Loucy (cell line): ENCODE results near the gene THEMIS.
A peak's percentile ranks its signal among the peaks of the same experiment; 100 is the strongest.

Source experiments
- H2AFZ ChIP-seq: fragments of 200-600 bp; sonication (generic); 2 replicates; pipeline ENCODE4 v1.6.0; 2016; ENCODE audit warnings: antibody characterized with exemption, mild to moderate bottlenecking, low read length, moderate library complexity
- H3F3A ChIP-seq: fragments of 200-600 bp; 2 replicates; pipeline ENCODE4 v1.6.0; 2016; ENCODE audit warnings: antibody characterized with exemption, low read depth, mild to moderate bottlenecking
- H3K27me3 ChIP-seq: fragments of 200-600 bp; sonication (generic); 2 replicates; pipeline ENCODE4 v1.6.1; 2014; ENCODE audit warnings: low read length, mild to moderate bottlenecking; ENCODE audit not compliant: insufficient read depth, poor library complexity, severe bottlenecking
- H3K36me3 ChIP-seq: fragments of 200-600 bp; sonication (generic); 2 replicates; pipeline ENCODE4 v1.6.1; 2016; ENCODE audit warnings: low read length; ENCODE audit not compliant: insufficient read depth
- H3K4me1 ChIP-seq: fragments of 200-600 bp; sonication (generic); 2 replicates; pipeline ENCODE4 v1.5.1; 2014; ENCODE audit warnings: low read length, mild to moderate bottlenecking; ENCODE audit not compliant: insufficient read depth, poor library complexity, severe bottlenecking
- H3K4me2 ChIP-seq: fragments of 200-600 bp; sonication (generic); 2 replicates; pipeline ENCODE4 v1.6.0; 2014; ENCODE audit warnings: antibody characterized with exemption, low read length, low read depth, mild to moderate bottlenecking; ENCODE audit not compliant: poor library complexity, severe bottlenecking
- H3K4me3 ChIP-seq: fragments of 200-600 bp; sonication (generic); 2 replicates; pipeline ENCODE4 v1.5.1; 2014; ENCODE audit warnings: low read length, mild to moderate bottlenecking, mixed read lengths; ENCODE audit not compliant: poor library complexity, severe bottlenecking
- H3K79me2 ChIP-seq: fragments of 200-600 bp; sonication (generic); 2 replicates; pipeline ENCODE4 v1.6.1; 2014; ENCODE audit warnings: low read length; ENCODE audit not compliant: insufficient read depth
- H3K9ac ChIP-seq: fragments of 200-600 bp; sonication (generic); 2 replicates; pipeline ENCODE4 v1.6.0; 2014; ENCODE audit warnings: mild to moderate bottlenecking, low read depth, low read length, moderate library complexity; ENCODE audit not compliant: poor library complexity, severe bottlenecking
- H3K9me2 ChIP-seq: fragments of 200-600 bp; sonication (generic); replicated peaks from 2 replicates; pipeline ENCODE4 v1.6.1; 2016; ENCODE audit warnings: low read depth, low read length, mixed read lengths
- H3K9me3 ChIP-seq: fragments of 200-600 bp; sonication (generic); 2 replicates; pipeline ENCODE4 v1.6.1; 2014; ENCODE audit warnings: mild to moderate bottlenecking, antibody characterized with exemption, low read length, low read depth; ENCODE audit not compliant: insufficient read depth
- H4K20me1 ChIP-seq: fragments of 200-600 bp; sonication (generic); 2 replicates; pipeline ENCODE4 v1.6.0; 2014; ENCODE audit warnings: antibody characterized with exemption, low read length, mild to moderate bottlenecking; ENCODE audit not compliant: insufficient read depth, poor library complexity, severe bottlenecking
- EZH2phosphoT487 ChIP-seq: fragments of 200-600 bp; IDR thresholded peaks from 2 replicates; pipeline ENCODE4 v1.6.1; 2018; ENCODE audit warnings: antibody characterized with exemption, mild to moderate bottlenecking, moderate library complexity, borderline replicate concordance
- TF ChIP-seq, protein P1 (sequence below): fragments of 200-600 bp; sonication (generic); conservative IDR thresholded peaks from 2 replicates; pipeline ENCODE4 v1.5.1; 2014; ENCODE audit warnings: mild to moderate bottlenecking, antibody characterized with exemption, low read length

The THEMIS gene

GRCh38 chr6:127737009-127737486 lies 163.8 kb downstream of the THEMIS start:
- Histone ChIP-seq H3K9ac (no peak overlapping the region), H3K36me3 (peaks cover 11% of the 10 kb centered on the region; the same call in 1 of the 2 replicates), H3F3A (no peaks in the 10 kb centered on the region), H3K4me1 (peaks cover 5% of the 10 kb centered on the region), H3K9me2 (no peaks in the 10 kb centered on the region), H3K27me3 (no peaks in the 10 kb centered on the region), H3K4me3 (no peak overlapping the region), H4K20me1 (no peaks in the 10 kb centered on the region), H3K4me2 (no peak overlapping the region), H2AFZ (no peak overlapping the region), H3K9me3 (no peaks in the 10 kb centered on the region), H3K79me2 (peaks cover 50% of the 10 kb centered on the region; the same call in 1 of the 2 replicates)
- no peak for TF ChIP-seq EZH2phosphoT487
- TF ChIP-seq, protein P1, sequence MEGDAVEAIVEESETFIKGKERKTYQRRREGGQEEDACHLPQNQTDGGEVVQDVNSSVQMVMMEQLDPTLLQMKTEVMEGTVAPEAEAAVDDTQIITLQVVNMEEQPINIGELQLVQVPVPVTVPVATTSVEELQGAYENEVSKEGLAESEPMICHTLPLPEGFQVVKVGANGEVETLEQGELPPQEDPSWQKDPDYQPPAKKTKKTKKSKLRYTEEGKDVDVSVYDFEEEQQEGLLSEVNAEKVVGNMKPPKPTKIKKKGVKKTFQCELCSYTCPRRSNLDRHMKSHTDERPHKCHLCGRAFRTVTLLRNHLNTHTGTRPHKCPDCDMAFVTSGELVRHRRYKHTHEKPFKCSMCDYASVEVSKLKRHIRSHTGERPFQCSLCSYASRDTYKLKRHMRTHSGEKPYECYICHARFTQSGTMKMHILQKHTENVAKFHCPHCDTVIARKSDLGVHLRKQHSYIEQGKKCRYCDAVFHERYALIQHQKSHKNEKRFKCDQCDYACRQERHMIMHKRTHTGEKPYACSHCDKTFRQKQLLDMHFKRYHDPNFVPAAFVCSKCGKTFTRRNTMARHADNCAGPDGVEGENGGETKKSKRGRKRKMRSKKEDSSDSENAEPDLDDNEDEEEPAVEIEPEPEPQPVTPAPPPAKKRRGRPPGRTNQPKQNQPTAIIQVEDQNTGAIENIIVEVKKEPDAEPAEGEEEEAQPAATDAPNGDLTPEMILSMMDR, result peak; percentile 76

DNA sequence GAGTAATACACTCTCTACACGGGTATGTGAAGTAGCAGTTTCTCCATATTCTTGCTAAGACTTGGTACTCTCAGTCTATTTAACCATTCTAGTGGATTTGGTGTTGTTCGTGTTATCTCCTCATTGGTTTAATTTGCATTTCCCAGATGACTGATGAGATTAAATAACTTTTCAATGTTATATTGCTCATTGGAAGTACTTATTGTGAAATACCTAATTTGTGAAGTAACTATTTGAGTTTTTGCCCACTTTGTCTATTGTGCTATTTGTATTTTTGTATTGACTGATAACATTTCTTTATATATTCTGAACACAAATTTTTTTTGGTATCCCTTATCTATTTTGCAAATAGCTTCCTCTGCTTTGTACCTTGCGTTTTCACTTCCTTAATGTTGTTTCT lies 167.9 kb downstream of the THEMIS start:
- H3K9ac ChIP-seq, result no peak overlapping the region
- H4K20me1 ChIP-seq, result no peaks in the 10 kb centered on the region
- H3F3A ChIP-seq, result no peaks in the 10 kb centered on the region
- H3K9me3 ChIP-seq, result no peaks in the 10 kb centered on the region
- peaks cover 5% of the 10 kb centered on the region for H3K4me1 ChIP-seq
- no peak overlapping the region for H3K4me3 ChIP-seq
- no peak overlapping the region for H3K4me2 ChIP-seq
- TF ChIP-seq, protein P1, result no peak
- TF ChIP-seq EZH2phosphoT487, result no peak
- H3K27me3 ChIP-seq, result no peaks in the 10 kb centered on the region
- H3K36me3 ChIP-seq, result peaks cover 5% of the 10 kb centered on the region; the same call in 1 of the 2 replicates
- peaks cover 30% of the 10 kb centered on the region; the same call in 1 of the 2 replicates for H3K79me2 ChIP-seq
- H3K9me2 ChIP-seq, result no peaks in the 10 kb centered on the region
- H2AFZ ChIP-seq, result no peak overlapping the region

GRCh38 chr6:127727260-127727953 lies 173.5 kb downstream of the THEMIS start:
- no peak overlapping the region for H3K4me3 ChIP-seq
- H3K9ac ChIP-seq, result no peak overlapping the region
- H3K4me1 ChIP-seq, result no peaks in the 10 kb centered on the region
- 0 out of 2 replicates have a peak, but pooled peaks cover 5% of the 10 kb centered on the region for H3K79me2 ChIP-seq
- no peak overlapping the region for H3K4me2 ChIP-seq
- TF ChIP-seq, protein P1, result no peak
- no peak for TF ChIP-seq EZH2phosphoT487
- H2AFZ ChIP-seq, result no peak overlapping the region
- no peaks in the 10 kb centered on the region for H3K9me3 ChIP-seq
- no peaks in the 10 kb centered on the region for H4K20me1 ChIP-seq
- H3K36me3 ChIP-seq, result peaks cover 20% of the 10 kb centered on the region; the same call in 1 of the 2 replicates
- no peaks in the 10 kb centered on the region for H3F3A ChIP-seq
- no peaks in the 10 kb centered on the region for H3K9me2 ChIP-seq
- no peaks in the 10 kb centered on the region for H3K27me3 ChIP-seq
